Amniotic epithelial cell (primary cell): ENCODE results near the gene MYOCD.
A peak's percentile ranks its signal among the peaks of the same experiment; 100 is the strongest.

ENCODE experiments used
- DNase-seq: peaks from one replicate; pipeline ENCODE4 v3.0.0-alpha.2; 2010; ENCODE audit warnings: low read depth

Gene MYOCD

GRCh38 chr17:12643822-12644221 lies 21.9 kb upstream of the MYOCD start:
- DNase-seq = no peak

- no peak for DNase-seq
Measured at GRCh38 chr17:12644623-12645022, 21.1 kb upstream of the MYOCD start.

GRCh38 chr17:12646761-12647422 lies 18.8 kb upstream of the MYOCD start:
- DNase-seq = no peak

GRCh38 chr17:12648498-12648897 lies 17.2 kb upstream of the MYOCD start:
- no peak for DNase-seq

- DNase-seq = no peak
Measured at GRCh38 chr17:12655936-12656335, 9.8 kb upstream of the MYOCD start.

GRCh38 chr17:12656354-12656753 lies 9.3 kb upstream of the MYOCD start:
- DNase-seq = no peak

GRCh38 chr17:12659500-12659899 lies 6.2 kb upstream of the MYOCD start:
- DNase-seq = peak; percentile 93

GRCh38 chr17:12664252-12664651 lies 1.4 kb upstream of the MYOCD start:
- DNase-seq = no peak

- no peak for DNase-seq
Measured at GRCh38 chr17:12664894-12665262, 812 bp upstream of the MYOCD start.

- no peak for DNase-seq
Measured at GRCh38 chr17:12666718-12667117, 1.0 kb downstream of the MYOCD start.

GRCh38 chr17:12667299-12667958 lies 1.7 kb downstream of the MYOCD start:
- DNase-seq = peak; percentile 48

GRCh38 chr17:12671906-12672305 lies 6.2 kb downstream of the MYOCD start:
- no peak for DNase-seq

GRCh38 chr17:12672947-12673346 lies 7.3 kb downstream of the MYOCD start:
- DNase-seq = no peak

- DNase-seq = peak; percentile 66
Measured at GRCh38 chr17:12673788-12674187, 8.1 kb downstream of the MYOCD start.

- DNase-seq = peak; percentile 27
Measured at GRCh38 chr17:12680407-12680897, 14.8 kb downstream of the MYOCD start.

GRCh38 chr17:12680993-12681392 lies 15.3 kb downstream of the MYOCD start:
- no peak for DNase-seq

GRCh38 chr17:12683299-12683698 lies 17.6 kb downstream of the MYOCD start:
- DNase-seq = peak; percentile 49

- DNase-seq = no peak
Measured at GRCh38 chr17:12686486-12686885, 20.8 kb downstream of the MYOCD start.

- no peak for DNase-seq
Measured at GRCh38 chr17:12688382-12688781, 22.7 kb downstream of the MYOCD start.

- no peak for DNase-seq
Measured at GRCh38 chr17:12691173-12691572, 25.5 kb downstream of the MYOCD start.

- DNase-seq = no peak
Measured at GRCh38 chr17:12693640-12694039, 27.9 kb downstream of the MYOCD start.

- DNase-seq = peak; percentile 3
Measured at GRCh38 chr17:12706070-12706469, 40.4 kb downstream of the MYOCD start.

- peak; percentile 67 for DNase-seq
Measured at GRCh38 chr17:12709063-12709462, 43.4 kb downstream of the MYOCD start.

- DNase-seq = no peak
Measured at GRCh38 chr17:12712415-12712814, 46.7 kb downstream of the MYOCD start.
